IPS DF 6.9 (cell line): ENCODE measurements around the gene DNAJC5G.

Experiments
- DNase-seq: peaks from one replicate; pipeline ENCODE4 v3.0.0-alpha.2; 2013; ENCODE audit warnings: low read depth, low spot score
- H3K27ac ChIP-seq: one replicate; pipeline ENCODE4 v1.5.1; 2013; ENCODE audit warnings: low read length, control low read depth
- H3K27me3 ChIP-seq: 2 replicates; pipeline ENCODE4 v1.6.1; 2013; ENCODE audit warnings: mild to moderate bottlenecking, low read length; ENCODE audit not compliant: control insufficient read depth, insufficient read depth
- H3K36me3 ChIP-seq: 2 replicates; pipeline ENCODE4 v1.6.1; 2013; ENCODE audit warnings: low read length; ENCODE audit not compliant: control insufficient read depth, insufficient read depth
- H3K4me1 ChIP-seq: 2 replicates; pipeline ENCODE4 v1.6.1; 2013; ENCODE audit warnings: low read length; ENCODE audit not compliant: control insufficient read depth, insufficient read depth
- H3K4me3 ChIP-seq: 2 replicates; pipeline ENCODE4 v1.5.1; 2013; ENCODE audit warnings: mild to moderate bottlenecking, low read length
- H3K9me3 ChIP-seq: 2 replicates; pipeline ENCODE4 v1.6.1; 2013; ENCODE audit warnings: low read length, inconsistent platforms; ENCODE audit not compliant: control insufficient read depth, insufficient read depth
- WGBS: extraction: QIAGEN DNeasy Blood & Tissue Kit; methylation state at CpG from one replicate; pipeline ENCODE4 v1.1.7; 2013; ENCODE audit warnings: mixed read lengths, missing lambda C conversion rate; ENCODE audit not compliant: insufficient read length, insufficient coverage; 5-methylcytosine and 5-hydroxymethylcytosine counted together

Gene DNAJC5G

GRCh38 chr2:27241761-27242613 lies 33.2 kb upstream of the DNAJC5G start:
- H3K4me3 ChIP-seq, result no peak overlapping the region
- H3K27ac ChIP-seq, result no peak overlapping the region
- WGBS, result no CpG with 5 or more reads among the region's 24 CpGs
- no peak for DNase-seq
- no peaks in the 10 kb centered on the region for H3K4me1 ChIP-seq
- no peaks in the 10 kb centered on the region for H3K27me3 ChIP-seq
- H3K9me3 ChIP-seq, result no peaks in the 10 kb centered on the region
- H3K36me3 ChIP-seq, result peaks cover 69% of the 10 kb centered on the region

- Histone ChIP-seq H3K4me3 (no peak overlapping the region; the same call in 1 of the 2 replicates), H3K27ac (no peak overlapping the region), H3K4me1 (no peaks in the 10 kb centered on the region), H3K9me3 (no peaks in the 10 kb centered on the region), H3K36me3 (peaks cover 64% of the 10 kb centered on the region), H3K27me3 (no peaks in the 10 kb centered on the region)
- no CpG with 5 or more reads among the region's 16 CpGs for WGBS
- no peak for DNase-seq
These were observed 32.6 kb upstream of the DNAJC5G start for GRCh38 chr2:27242614-27242951.

- Histone ChIP-seq H3K9me3 (no peaks in the 10 kb centered on the region), H3K36me3 (peaks cover 56% of the 10 kb centered on the region), H3K27ac (no peak overlapping the region), H3K27me3 (no peaks in the 10 kb centered on the region), H3K4me1 (no peaks in the 10 kb centered on the region), H3K4me3 (no peak overlapping the region)
- DNase-seq, result no peak
- WGBS, result no CpG with 5 or more reads among the region's 19 CpGs
These were observed 31.7 kb upstream of the DNAJC5G start for GRCh38 chr2:27243391-27244130.

- no peaks in the 10 kb centered on the region for H3K27me3 ChIP-seq
- no CpG with 5 or more reads among the region's 10 CpGs for WGBS
- H3K4me3 ChIP-seq, result no peak overlapping the region
- DNase-seq, result no peak
- H3K36me3 ChIP-seq, result peaks cover 44% of the 10 kb centered on the region
- H3K4me1 ChIP-seq, result no peaks in the 10 kb centered on the region
- H3K27ac ChIP-seq, result no peak overlapping the region
- no peaks in the 10 kb centered on the region for H3K9me3 ChIP-seq
These were observed 30.1 kb upstream of the DNAJC5G start for GRCh38 chr2:27245116-27245515.

- Histone ChIP-seq H3K27me3 (no peaks in the 10 kb centered on the region), H3K27ac (no peak overlapping the region), H3K36me3 (peaks cover 40% of the 10 kb centered on the region), H3K9me3 (no peaks in the 10 kb centered on the region), H3K4me3 (no peak overlapping the region), H3K4me1 (peaks cover 2% of the 10 kb centered on the region; the same call in 1 of the 2 replicates)
- WGBS, result no CpG with 5 or more reads among the region's 4 CpGs
- no peak for DNase-seq
These were observed 29.6 kb upstream of the DNAJC5G start for GRCh38 chr2:27245626-27246025.

GRCh38 chr2:27247893-27248292 lies 27.3 kb upstream of the DNAJC5G start:
- Histone ChIP-seq H3K4me1 (peaks cover 10% of the 10 kb centered on the region), H3K9me3 (no peaks in the 10 kb centered on the region), H3K4me3 (no peak overlapping the region), H3K36me3 (peaks cover 17% of the 10 kb centered on the region), H3K27me3 (no peaks in the 10 kb centered on the region; the same call in 1 of the 2 replicates), H3K27ac (no peak overlapping the region)
- no peak for DNase-seq
- WGBS, result no CpG with 5 or more reads among the region's 4 CpGs

- Histone ChIP-seq H3K27ac (no peak overlapping the region), H3K4me1 (peaks cover 10% of the 10 kb centered on the region), H3K36me3 (peaks cover 3% of the 10 kb centered on the region; the same call in 1 of the 2 replicates), H3K9me3 (no peaks in the 10 kb centered on the region), H3K27me3 (no peaks in the 10 kb centered on the region; the same call in 1 of the 2 replicates), H3K4me3 (no peak overlapping the region)
- DNase-seq, result no peak
- WGBS, result no CpG with 5 or more reads among the region's 12 CpGs
These were observed 25.9 kb upstream of the DNAJC5G start for GRCh38 chr2:27249159-27249890.

GRCh38 chr2:27249891-27250651 lies 25.2 kb upstream of the DNAJC5G start:
- H3K4me3 ChIP-seq, result no peak overlapping the region; the same call in 1 of the 2 replicates
- DNase-seq, result no peak

GRCh38 chr2:27250652-27251379 lies 24.4 kb upstream of the DNAJC5G start:
- peaks cover 10% of the 10 kb centered on the region for H3K4me1 ChIP-seq
- no peak overlapping the region; the same call in 1 of the 2 replicates for H3K4me3 ChIP-seq
- H3K36me3 ChIP-seq, result no peaks in the 10 kb centered on the region
- H3K9me3 ChIP-seq, result no peaks in the 10 kb centered on the region
- WGBS, result no CpG with 5 or more reads among the region's 13 CpGs
- DNase-seq, result no peak
- no peak overlapping the region for H3K27ac ChIP-seq
- H3K27me3 ChIP-seq, result no peaks in the 10 kb centered on the region; the same call in 1 of the 2 replicates

More at GRCh38 chr2:27249891-27250651, 25.2 kb upstream of the DNAJC5G start:
- H3K36me3 ChIP-seq, result no peaks in the 10 kb centered on the region
- no CpG with 5 or more reads among the region's 22 CpGs for WGBS
- H3K9me3 ChIP-seq, result no peaks in the 10 kb centered on the region
- no peaks in the 10 kb centered on the region; the same call in 1 of the 2 replicates for H3K27me3 ChIP-seq
- H3K4me1 ChIP-seq, result peaks cover 10% of the 10 kb centered on the region
- no peak overlapping the region for H3K27ac ChIP-seq
